MV-4-11 (cell line): Measurements from ENCODE around the gene HOXA6.

Experiments
- DNase-seq: peaks from one replicate; lab custom pipeline; 2025; lab: John Stamatoyannopoulos, UW

Gene HOXA6

DNA sequence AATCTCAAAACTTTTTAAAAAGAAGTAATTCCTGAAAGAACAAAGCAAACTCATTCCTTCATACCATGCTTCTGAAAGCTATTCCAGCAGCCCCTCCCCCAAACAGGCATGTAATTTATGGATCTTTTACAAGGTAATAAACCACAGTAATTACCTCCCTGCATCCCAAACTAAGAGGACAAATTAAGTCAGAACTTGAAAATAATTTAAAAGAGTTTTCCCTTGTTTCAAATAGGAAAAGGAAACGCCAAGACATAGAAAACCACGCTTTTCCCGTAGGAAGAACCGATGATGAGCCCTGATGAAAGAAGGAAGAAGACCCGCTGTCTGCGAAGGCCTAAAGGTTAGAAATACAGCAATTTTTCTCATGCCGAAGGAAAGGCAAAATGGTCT, 25.9 kb downstream of the HOXA6 start:
- DNase-seq, result no peak

- no peak for DNase-seq
These were observed 28.1 kb downstream of the HOXA6 start for GRCh38 chr7:27119412-27119911.

DNA sequence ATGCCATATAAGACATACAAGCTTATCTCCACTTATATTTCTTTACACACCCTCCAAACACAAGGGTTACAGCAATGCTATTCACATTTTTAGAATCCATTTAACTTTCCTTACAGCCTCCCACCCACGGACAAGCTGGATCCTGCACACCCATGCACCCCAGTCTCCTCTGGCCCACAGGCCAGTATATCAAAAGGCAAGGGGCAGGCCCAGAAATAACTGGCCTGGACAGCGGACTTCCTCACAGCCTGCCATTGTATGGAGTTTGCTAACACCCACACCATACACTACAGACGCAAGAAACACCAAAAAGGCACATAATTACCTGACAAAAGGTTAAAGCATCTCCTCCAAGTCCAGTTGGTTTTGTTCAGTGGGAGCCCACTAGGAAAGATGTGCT, 29.0 kb downstream of the HOXA6 start:
- DNase-seq, result no peak

DNA sequence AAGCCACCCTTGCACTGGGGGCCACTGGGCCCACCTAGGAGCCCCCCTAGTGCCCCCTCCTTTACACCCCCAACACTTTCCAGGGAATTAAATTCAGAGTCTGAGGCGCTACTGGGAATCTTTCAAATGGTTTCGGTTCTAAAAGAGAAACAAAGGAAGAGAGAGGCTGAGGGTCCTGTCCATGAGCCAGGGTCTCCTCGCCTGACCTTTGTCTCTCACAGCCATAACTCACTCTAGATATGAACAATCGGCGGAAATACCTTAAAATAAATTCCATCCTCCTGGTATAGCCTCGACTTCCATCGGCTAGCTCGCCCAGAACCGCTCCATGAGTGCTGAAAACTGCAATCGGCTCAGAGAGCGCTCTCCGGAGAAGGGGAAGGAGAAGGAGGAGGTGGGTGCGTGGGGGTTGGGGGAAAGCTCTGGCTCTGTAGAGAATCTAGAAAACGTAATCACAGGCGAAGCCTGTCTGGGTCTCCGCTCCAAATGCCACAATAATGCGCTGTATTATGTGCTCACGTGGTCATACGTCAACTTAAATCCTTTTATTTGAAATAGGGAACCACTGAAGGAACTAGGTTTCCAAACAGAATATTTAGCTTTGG, 29.6 kb downstream of the HOXA6 start:
- DNase-seq, result peak; percentile 31

DNA sequence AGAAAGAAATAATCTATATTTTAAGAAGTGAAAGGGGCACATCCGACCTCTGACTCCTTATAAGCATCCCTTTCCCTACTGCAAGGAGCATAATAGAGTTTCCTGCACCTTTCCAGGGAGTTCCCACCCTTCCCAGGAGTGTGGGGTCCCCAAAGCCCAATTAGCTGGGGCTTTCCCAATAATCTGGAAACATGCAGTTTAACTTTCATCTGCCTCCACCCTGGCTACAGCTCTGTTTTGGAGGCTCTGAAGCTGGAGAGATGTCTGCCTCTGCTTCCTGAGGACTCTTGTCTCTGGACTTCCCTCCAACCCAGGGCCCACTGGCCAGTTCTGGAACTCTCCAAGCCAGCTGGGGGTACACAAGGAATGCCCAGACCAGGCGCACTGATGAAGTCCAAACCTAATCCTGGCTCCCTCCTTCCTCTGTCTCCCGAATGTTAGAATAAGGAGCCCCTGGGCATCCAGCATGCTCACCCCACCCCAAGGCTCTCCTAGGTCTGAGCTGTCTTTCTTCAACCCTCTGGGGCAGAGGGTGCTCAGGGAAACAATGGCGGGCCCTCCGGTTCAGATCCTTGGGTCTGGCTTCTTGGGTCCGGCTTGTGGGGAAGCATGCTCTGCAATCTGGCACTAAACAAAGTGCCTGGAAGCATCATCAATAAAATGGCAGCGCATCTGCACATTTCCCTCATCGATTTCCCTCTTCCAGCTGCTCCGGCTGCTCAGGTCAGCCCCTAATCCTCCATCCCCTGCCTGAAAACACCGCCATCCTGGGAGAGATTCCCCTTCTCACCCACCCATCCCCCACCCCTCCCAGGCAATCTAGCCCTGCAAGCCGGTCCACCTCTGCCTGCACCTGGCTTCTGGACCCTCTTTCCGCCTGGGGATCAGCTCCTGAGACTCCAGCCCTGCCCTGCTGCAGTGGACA, 30.4 kb downstream of the HOXA6 start:
- no peak for DNase-seq

GRCh38 chr7:27116031-27116961, 31.3 kb downstream of the HOXA6 start:
- no peak for DNase-seq

- no peak for DNase-seq
These were observed 32.1 kb downstream of the HOXA6 start for GRCh38 chr7:27115221-27116026.

DNA sequence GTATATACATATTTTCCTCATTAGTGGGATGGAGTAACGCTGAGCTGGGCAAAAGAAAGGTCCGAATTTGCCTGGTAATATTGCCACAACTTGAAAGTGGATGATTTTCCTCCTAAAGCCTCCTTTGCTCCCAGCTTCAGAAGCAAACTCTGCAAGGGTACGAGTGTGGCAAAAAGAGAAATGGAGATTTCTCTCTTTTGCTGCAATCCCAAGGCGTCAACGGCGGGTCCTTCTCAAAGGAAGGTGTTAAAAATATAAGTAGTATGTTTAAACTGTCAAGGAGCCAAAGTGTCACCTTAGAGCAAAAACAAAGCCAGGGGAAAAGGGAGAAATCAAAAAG, 32.7 kb downstream of the HOXA6 start:
- no peak for DNase-seq

DNA sequence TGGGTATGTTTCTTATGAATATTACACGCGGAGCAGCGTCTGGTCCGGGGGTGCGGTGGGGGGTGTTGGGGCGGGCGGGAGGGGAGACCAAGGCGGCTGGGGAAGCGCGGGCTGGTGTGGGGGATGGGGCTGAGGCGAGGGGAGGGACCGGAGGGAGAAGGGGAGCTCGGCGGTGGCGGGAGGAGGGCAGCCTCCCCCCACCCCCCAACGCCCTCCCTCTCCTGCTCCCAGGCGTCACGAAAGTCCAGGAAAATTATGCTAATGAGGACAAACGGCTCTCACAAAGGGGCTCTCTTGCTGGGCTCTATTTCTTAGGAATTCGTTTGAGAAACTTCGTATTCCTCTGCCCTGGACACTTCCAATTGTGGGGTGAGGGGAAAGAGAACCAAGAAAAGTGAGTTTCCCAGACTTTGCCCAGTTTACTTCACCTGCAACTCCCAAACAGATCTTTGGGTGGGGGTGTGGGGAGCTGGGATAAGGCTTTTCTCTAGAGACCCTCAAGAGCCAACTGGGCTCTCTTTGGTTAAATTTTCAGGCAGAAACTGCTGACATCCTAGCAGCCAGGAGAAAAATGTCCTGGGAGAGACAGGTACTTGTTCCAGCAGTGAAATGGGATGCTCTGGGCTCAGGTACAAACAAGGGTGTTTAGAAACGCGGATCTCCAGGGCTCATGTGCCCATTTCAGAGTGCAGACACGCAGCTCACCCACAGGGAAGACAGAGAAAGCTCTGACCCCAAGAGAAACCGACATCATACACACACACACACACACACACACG, 33.4 kb downstream of the HOXA6 start:
- DNase-seq, result no peak

DNA sequence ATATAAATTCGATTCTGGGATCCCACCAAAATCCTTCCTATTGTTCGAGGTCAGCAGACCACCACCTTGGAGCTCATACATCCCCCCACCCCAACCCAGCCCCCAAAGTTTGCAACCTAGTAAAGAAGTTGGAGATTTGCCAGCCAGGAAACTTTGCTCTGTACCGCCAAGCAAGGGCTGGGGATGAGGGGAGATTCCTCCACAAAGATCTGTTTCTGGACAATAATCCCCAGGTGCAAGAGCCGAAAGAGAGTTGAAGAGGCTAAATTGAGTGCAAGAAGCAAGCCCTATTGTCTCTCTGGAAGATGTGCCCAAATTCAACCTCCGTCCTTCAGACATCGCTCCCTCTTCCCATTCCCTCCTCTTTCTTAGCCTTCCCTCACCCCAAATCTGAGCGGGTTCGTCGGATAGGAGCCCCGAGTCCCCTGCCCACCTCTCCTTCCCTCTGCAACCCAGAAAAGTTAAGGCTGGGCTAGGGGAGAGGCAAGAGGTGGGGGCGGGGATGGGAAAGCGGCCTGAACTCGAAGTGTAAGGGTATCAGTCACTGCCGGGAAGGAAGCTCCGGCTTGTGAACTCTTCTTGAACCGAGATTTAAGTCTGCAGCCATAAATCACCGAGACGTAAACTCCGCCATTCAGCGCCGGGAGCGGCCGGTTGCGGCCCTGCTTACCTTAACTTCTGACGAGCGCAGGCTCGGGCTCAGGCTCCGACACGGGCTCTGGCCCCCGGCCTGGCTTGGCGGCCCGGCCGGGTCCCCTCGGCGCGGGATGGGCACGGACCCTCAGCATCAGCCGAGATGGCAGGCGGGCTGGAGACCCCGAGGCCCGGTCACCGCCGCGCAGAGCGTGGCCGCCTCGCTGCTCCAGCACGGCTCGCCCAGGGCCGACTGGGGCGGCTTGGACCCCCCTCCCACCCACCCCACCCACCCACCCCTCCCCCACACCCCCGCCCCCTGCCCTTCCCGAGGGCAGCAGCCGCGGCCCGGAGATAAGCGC, 34.3 kb downstream of the HOXA6 start:
- DNase-seq, result no peak

- no peak for DNase-seq
These were observed 35.2 kb downstream of the HOXA6 start for GRCh38 chr7:27112361-27112760.

- DNase-seq, result no peak
These were observed 35.8 kb downstream of the HOXA6 start for GRCh38 chr7:27111751-27112277.

GRCh38 chr7:27111042-27111750, 36.4 kb downstream of the HOXA6 start:
- no peak for DNase-seq

DNA sequence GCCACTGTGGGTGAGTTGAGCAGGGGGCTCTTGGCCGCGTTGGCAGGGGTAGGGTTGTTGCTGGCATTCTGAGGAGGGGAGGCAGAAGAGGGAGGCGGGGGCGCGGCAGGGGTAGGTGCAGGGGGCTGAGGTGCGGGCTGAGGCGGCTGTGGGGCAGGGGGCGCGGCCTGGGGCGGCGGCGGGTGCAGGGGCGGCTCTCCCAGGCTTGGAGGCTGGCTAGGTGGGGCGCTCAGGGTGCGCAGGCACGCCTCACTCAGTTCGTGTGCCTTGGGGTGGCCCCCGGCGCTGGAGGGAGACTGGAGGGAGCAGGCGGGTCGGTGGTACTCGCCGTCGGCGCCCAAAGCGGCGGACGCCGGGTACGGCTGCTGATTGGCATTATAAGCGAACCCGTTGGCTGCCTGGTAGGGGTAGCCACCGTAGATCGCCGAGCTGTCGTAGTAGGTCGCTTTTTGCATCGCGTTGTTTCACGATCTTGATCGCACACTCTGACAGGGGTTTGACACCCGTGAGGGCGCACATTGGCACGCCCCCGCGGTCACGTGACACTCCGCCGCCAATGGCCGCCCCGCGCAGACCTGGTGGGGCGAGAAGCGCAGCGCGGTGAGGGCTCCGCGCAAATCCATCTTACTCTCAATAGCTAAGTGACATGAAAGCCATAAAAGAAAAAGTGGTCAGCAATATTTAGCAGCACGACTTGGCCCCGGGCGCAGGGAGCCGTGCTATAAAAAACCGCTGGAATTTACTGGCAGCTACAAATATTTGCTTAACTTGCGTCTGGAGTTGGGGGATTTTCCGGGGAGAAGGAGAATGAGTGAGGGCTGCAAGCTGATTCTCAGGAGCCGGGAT, 37.2 kb downstream of the HOXA6 start:
- DNase-seq, result no peak

DNA sequence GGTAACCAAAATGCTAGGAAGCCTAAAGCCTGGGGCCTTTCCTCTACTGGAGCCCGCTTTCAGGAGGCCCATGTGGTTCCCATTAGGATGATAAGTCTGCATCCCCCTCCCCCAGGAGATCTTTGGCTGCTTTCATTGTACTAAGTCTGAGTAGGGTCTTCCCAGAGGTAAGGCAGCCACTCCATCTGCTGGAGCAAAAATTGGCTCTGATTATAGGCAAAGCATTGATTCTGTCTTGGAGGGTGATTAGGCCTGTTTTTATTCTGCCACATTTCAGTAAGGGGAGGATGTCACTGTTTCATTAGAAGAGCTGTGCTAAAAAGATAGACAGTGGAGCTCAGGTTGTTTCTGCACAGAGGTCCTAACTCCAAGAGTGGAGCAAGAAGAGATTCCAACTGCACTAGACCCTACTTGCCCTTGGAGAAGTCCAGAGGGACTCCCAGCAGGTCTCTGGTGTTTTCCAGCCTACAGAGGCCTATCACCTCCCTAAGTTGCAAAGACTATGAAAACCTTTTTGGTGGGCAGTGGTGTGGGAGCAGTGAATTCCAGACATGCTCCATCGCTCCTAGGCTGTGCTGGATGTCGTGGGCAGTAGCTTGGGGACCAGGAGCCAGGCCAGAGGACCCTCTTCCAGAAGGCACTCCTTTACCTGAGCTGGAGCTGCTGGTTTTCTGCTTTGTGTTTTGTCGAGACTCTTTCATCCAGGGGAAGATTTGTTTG, 37.9 kb downstream of the HOXA6 start:
- DNase-seq, result no peak

GRCh38 chr7:27108390-27109127, 39.0 kb downstream of the HOXA6 start:
- no peak for DNase-seq
